Skeletal muscle satellite cell (primary cell): ENCODE measurements around the gene BUB1. TPM values are rescaled to one million over a fixed set of nuclear protein-coding genes. Genes with fewer than 3 reads are reported as not detected.

ENCODE experiments used
- H3K27me3 ChIP-seq: 2 replicates; pipeline ENCODE4 v1.7.0; 2013; ENCODE audit warnings: low read length; ENCODE audit not compliant: control insufficient read depth, insufficient read depth
- H3K36me3 ChIP-seq: 2 replicates; pipeline ENCODE4 v1.7.0; 2013; ENCODE audit warnings: mild to moderate bottlenecking, control low read depth, low read length; ENCODE audit not compliant: insufficient read depth
- H3K4me1 ChIP-seq: 2 replicates; pipeline ENCODE4 v1.7.0; 2013; ENCODE audit warnings: low read length; ENCODE audit not compliant: control insufficient read depth, insufficient read depth
- H3K4me2 ChIP-seq: 2 replicates; pipeline ENCODE4 v1.7.0; 2013; ENCODE audit warnings: mild to moderate bottlenecking, low read length
- H3K4me3 ChIP-seq: 2 replicates; pipeline ENCODE4 v1.7.0; 2013; ENCODE audit warnings: low read length
- H3K9ac ChIP-seq: 2 replicates; pipeline ENCODE4 v1.7.0; 2013; ENCODE audit warnings: mild to moderate bottlenecking, low read depth, low read length, moderate library complexity
- H3K9me3 ChIP-seq: replicated peaks from 2 replicates; pipeline ENCODE4 v1.7.0; 2013; ENCODE audit warnings: mild to moderate bottlenecking, control low read depth, low read length
- total RNA-seq: library from RNA; depleted of rRNA; stranded (reverse); fragments of >200 nt; gene quantifications from 2 replicates; pipeline ENCODE4 v1.2.3, GENCODE V29; 2012; rRNA removed

BUB1 gene
- total RNA-seq = 26.1 and 31.5 TPM in 2 replicates

- H3K27me3 ChIP-seq = peaks cover 10% of the 10 kb centered on the region
- peaks cover 10% of the 10 kb centered on the region for H3K36me3 ChIP-seq
- peaks cover 26% of the 10 kb centered on the region for H3K4me1 ChIP-seq
- no peaks in the 10 kb centered on the region for H3K9me3 ChIP-seq
- H3K4me2 ChIP-seq = peak within 1 kb of the TSS; percentile 92
- H3K9ac ChIP-seq = peak within 1 kb of the TSS; percentile 86
- peak within 1 kb of the TSS; percentile 82 for H3K4me3 ChIP-seq
These were observed at the start of gene BUB1 for GRCh38 chr2:110677530-110678456. Gene BUB1 (minus strand): TSS chr2:110678063. CDS start chr2:110677995, 68 bp downstream.

GRCh38 chr2:110726285-110726684 lies 48.4 kb upstream of the BUB1 start:
- H3K4me1 ChIP-seq = no peaks in the 10 kb centered on the region
- no peak overlapping the region for H3K4me3 ChIP-seq
- peaks cover 72% of the 10 kb centered on the region for H3K27me3 ChIP-seq
- no peaks in the 10 kb centered on the region for H3K9me3 ChIP-seq
- H3K36me3 ChIP-seq = no peaks in the 10 kb centered on the region
- no peak overlapping the region for H3K4me2 ChIP-seq
- no peak overlapping the region for H3K9ac ChIP-seq

DNA sequence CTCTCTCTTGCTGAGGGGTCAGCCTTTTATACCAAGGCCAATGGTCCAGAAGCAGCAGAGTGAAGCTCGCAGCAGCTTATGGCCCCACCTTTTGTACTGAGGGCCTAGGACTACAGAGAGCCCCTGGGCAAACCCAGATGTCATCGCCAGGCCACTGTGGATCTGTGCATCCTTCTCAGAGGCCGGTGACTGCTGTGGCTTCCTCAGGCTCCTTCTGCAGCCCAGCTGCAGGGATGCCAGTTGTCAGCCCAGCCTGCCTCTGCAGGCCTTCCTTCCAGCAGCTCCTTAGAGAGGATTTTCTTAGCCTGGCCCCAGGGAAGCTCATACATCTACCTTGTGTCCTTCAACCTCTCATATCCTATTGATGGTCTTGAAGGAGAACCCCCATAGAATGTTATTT lies 48.0 kb upstream of the BUB1 start:
- Histone ChIP-seq H3K4me2 (no peak overlapping the region), H3K4me3 (no peak overlapping the region), H3K36me3 (no peaks in the 10 kb centered on the region), H3K9ac (no peak overlapping the region), H3K4me1 (no peaks in the 10 kb centered on the region), H3K9me3 (no peaks in the 10 kb centered on the region), H3K27me3 (peaks cover 72% of the 10 kb centered on the region)

DNA sequence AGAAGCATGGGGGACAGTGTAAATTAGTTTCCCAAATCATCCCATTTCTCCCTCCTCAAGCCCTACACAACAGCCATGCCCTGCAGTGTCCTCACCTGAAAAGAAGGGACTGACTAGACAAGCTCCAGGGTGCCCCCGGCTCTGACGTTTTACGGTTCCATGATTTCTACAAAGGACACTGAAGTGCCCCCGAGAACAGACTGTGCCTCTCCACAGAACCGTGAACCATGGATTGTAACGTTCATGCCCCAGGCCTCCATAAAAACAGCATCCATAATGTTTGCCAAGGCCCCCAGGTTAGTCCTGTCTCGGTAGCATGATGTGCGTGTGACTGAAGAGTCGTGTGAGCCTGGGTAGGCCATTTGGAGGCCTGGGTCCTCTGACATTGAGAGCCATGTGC lies 47.5 kb upstream of the BUB1 start:
- Histone ChIP-seq H3K4me2 (no peak overlapping the region), H3K36me3 (no peaks in the 10 kb centered on the region), H3K27me3 (peaks cover 72% of the 10 kb centered on the region), H3K4me1 (no peaks in the 10 kb centered on the region), H3K4me3 (no peak overlapping the region), H3K9me3 (no peaks in the 10 kb centered on the region), H3K9ac (no peak overlapping the region)

GRCh38 chr2:110724820-110725219 lies 47.0 kb upstream of the BUB1 start:
- Histone ChIP-seq H3K36me3 (no peaks in the 10 kb centered on the region), H3K9ac (no peak overlapping the region), H3K4me3 (no peak overlapping the region), H3K4me1 (no peaks in the 10 kb centered on the region), H3K9me3 (no peaks in the 10 kb centered on the region), H3K27me3 (peaks cover 75% of the 10 kb centered on the region), H3K4me2 (no peak overlapping the region)

DNA sequence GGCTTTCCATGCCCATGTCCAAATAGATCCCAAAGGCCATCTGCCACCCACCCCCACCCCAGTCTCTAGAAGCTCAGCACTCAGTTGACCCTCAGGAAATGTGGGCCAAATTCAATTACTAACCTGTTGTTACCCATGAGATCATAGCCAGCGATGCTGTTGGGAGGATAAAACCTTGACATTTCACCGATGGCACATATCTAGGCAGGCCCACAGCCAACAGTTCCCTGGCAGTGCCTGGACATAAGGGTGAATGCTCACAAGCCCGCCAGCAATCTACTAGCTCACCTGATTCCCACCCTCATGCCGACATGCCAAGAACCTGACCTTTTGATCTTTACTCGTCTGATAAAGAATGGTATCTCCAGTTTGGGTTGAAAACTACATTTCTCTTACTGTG lies 42.7 kb upstream of the BUB1 start:
- Histone ChIP-seq H3K9ac (no peak overlapping the region), H3K4me2 (no peak overlapping the region), H3K4me1 (no peaks in the 10 kb centered on the region), H3K36me3 (no peaks in the 10 kb centered on the region), H3K27me3 (peaks cover 91% of the 10 kb centered on the region), H3K4me3 (no peak overlapping the region), H3K9me3 (no peaks in the 10 kb centered on the region)

DNA sequence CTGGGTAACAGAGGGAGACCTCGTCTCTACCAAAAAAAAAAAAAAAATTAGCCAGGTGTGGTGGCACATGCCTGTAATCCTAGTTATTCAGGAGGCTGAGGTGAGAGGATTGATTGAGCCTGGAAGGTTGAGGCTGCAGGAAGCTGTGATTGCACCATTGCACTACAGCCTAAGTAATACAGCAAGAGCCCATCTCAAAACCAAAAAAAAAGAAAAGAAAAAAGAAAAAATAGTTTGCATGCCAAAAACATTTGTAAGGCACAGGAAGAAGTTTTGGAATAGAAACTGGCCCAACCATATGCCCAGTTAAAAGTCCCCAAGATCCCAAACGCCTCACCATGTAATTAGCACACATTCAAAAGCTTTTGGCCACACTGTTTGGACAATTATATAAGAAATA lies 41.1 kb upstream of the BUB1 start:
- Histone ChIP-seq H3K27me3 (peaks cover 93% of the 10 kb centered on the region), H3K9me3 (no peaks in the 10 kb centered on the region), H3K4me2 (no peak overlapping the region), H3K36me3 (no peaks in the 10 kb centered on the region), H3K4me3 (no peak overlapping the region), H3K4me1 (no peaks in the 10 kb centered on the region), H3K9ac (no peak overlapping the region)

GRCh38 chr2:110718382-110718781 lies 40.5 kb upstream of the BUB1 start:
- Histone ChIP-seq H3K4me2 (no peak overlapping the region), H3K4me3 (no peak overlapping the region), H3K9ac (no peak overlapping the region), H3K4me1 (no peaks in the 10 kb centered on the region), H3K36me3 (no peaks in the 10 kb centered on the region), H3K27me3 (peaks cover 93% of the 10 kb centered on the region), H3K9me3 (no peaks in the 10 kb centered on the region)

- H3K4me1 ChIP-seq = no peaks in the 10 kb centered on the region
- H3K9me3 ChIP-seq = no peaks in the 10 kb centered on the region
- no peak overlapping the region for H3K9ac ChIP-seq
- no peaks in the 10 kb centered on the region for H3K36me3 ChIP-seq
- H3K4me3 ChIP-seq = no peak overlapping the region
- H3K4me2 ChIP-seq = no peak overlapping the region
- H3K27me3 ChIP-seq = peaks cover 92% of the 10 kb centered on the region
These were observed 39.9 kb upstream of the BUB1 start for GRCh38 chr2:110717734-110718133.

DNA sequence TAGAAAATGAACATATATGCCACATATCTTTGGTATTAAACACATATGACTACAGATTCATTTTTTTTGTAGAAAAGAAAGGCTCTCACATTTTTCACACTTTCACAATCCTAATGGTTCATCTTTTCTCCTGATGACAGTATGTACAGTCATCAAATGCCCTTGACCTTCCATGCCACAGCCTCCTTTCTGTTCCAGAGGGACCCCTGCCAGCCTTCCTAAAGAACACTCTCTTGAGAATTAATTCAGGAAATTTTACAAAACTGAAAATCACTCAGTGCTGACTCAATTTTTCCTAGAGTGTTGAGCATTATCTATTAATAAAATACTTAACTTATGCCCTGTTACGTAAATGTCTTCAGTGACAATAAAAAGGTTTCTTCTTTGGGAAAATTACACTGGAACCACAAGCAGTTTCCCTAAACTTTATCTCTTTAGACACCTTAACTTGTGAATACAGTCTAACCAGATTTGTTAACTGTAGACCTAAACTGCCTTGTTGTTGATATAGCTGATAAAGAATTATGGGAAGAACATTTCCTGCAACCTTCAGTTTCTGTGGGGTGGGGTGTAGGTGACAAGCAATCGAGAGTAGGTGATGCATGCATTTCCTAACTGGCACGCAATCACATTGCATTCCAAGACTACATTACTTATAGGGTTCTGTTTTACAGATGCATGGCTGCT lies 39.2 kb upstream of the BUB1 start:
- no peak overlapping the region for H3K4me2 ChIP-seq
- peaks cover 92% of the 10 kb centered on the region for H3K27me3 ChIP-seq

GRCh38 chr2:110714452-110715224 lies 36.8 kb upstream of the BUB1 start:
- Histone ChIP-seq H3K4me3 (no peak overlapping the region), H3K9ac (no peak overlapping the region), H3K4me1 (no peaks in the 10 kb centered on the region), H3K27me3 (peaks cover 88% of the 10 kb centered on the region), H3K9me3 (no peaks in the 10 kb centered on the region), H3K4me2 (no peak overlapping the region), H3K36me3 (no peaks in the 10 kb centered on the region)

More for the DNA sequence above, 39.2 kb upstream of the BUB1 start:
- no peaks in the 10 kb centered on the region for H3K36me3 ChIP-seq
- no peaks in the 10 kb centered on the region for H3K9me3 ChIP-seq
- no peak overlapping the region for H3K4me3 ChIP-seq
- H3K9ac ChIP-seq = no peak overlapping the region
- H3K4me1 ChIP-seq = no peaks in the 10 kb centered on the region
